Suprapubic skin (tissue), 4 donors: ENCODE measurements around the gene ANAPC10. TPM values are rescaled to one million over a fixed set of nuclear protein-coding genes. Genes with fewer than 3 reads are reported as not detected.

Experiments used
- DNase-seq, 2 donors: peaks; one replicate each; pipeline ENCODE4 v3.0.0-alpha.2; 2019; ENCODE audit warnings: low spot score in 2 of 2
- H3K27ac ChIP-seq: fragments of 200-600 bp; sonication (generic); one replicate; pipeline ENCODE4 v1.5.1; 2019
- H3K27me3 ChIP-seq: fragments of 200-600 bp; sonication (generic); one replicate; pipeline ENCODE4 v1.5.1; 2019
- H3K36me3 ChIP-seq: fragments of 200-600 bp; sonication (generic); one replicate; pipeline ENCODE4 v1.5.1; 2019
- H3K4me1 ChIP-seq: fragments of 200-600 bp; sonication (generic); one replicate; pipeline ENCODE4 v1.5.1; 2019
- H3K4me3 ChIP-seq: fragments of 200-600 bp; sonication (generic); one replicate; pipeline ENCODE4 v1.5.1; 2019; ENCODE audit warnings: mild to moderate bottlenecking
- H3K9me3 ChIP-seq: fragments of 200-600 bp; sonication (generic); one replicate; pipeline ENCODE4 v1.5.1; 2019
- EP300 ChIP-seq: sonication (generic); formaldehyde crosslinking; IDR thresholded peaks from one replicate; pipeline ENCODE4 v1.6.1; 2017; ENCODE audit warnings: antibody characterized with exemption
- POLR2A ChIP-seq, 2 donors: fragments of 450-650 bp; IDR thresholded peaks; one replicate each; pipeline ENCODE4 v1.6.1; 2017; ENCODE audit warnings: antibody characterized with exemption in 2 of 2, mild to moderate bottlenecking in 2 of 2, moderate library complexity in 2 of 2
- POLR2AphosphoS5 ChIP-seq, 3 donors: sonication (generic); formaldehyde crosslinking; IDR thresholded peaks; one replicate each; pipeline ENCODE4 v1.6.1; 2017; ENCODE audit warnings: antibody characterized with exemption in 3 of 3
- WGBS: methylation state at CpG from one replicate; pipeline ENCODE4 v1.1.5; 2018; 5-methylcytosine and 5-hydroxymethylcytosine counted together
- total RNA-seq, 4 donors: library from RNA; depleted of rRNA; stranded (reverse); fragments of >200 nt; gene quantifications; one replicate each; pipeline ENCODE4 v1.1.0, GENCODE V29; 2016
- TF ChIP-seq, protein P1 (sequence below), 2 donors: fragments of 200-600 bp in 1 of 2; fragments of 450-650 bp in 1 of 2; sonication (generic) in 1 of 2; IDR thresholded peaks; one replicate each; pipeline ENCODE4 v1.5.1; 2016 to 2019; ENCODE audit warnings: antibody characterized with exemption in 2 of 2, mild to moderate bottlenecking in 1 of 2, moderate library complexity in 1 of 2

ANAPC10 gene
- total RNA-seq, 4 donors from 2014 or later = 16.1 to 30.1 (median 24.0) TPM

DNA sequence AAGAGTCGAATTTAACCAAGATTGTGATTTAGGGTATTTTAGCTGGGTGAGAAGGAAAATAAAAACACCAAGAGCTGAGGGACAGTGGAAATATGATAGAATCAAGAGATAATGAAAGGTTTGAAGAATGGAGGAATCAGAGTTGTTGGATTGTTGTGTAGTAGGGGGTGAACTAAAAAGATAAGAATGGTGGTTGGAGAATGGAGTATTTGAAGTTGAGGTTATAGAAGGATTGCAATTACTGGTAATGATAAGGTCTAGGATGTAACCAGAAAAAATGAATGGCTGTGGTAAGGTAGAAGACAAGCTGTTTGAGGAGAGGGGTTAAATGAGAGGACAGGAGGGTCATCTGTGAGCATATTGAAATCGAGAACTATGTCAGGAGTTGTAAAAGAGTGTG, 4.6 kb upstream of the ANAPC10 start:
- TF ChIP-seq POLR2AphosphoS5 (IDR thresholded peaks at IDR 0.05) (no peak), POLR2A (IDR thresholded peaks at IDR 0.05) (no peak), EP300 (no peak)
- TF ChIP-seq, protein P1, sequence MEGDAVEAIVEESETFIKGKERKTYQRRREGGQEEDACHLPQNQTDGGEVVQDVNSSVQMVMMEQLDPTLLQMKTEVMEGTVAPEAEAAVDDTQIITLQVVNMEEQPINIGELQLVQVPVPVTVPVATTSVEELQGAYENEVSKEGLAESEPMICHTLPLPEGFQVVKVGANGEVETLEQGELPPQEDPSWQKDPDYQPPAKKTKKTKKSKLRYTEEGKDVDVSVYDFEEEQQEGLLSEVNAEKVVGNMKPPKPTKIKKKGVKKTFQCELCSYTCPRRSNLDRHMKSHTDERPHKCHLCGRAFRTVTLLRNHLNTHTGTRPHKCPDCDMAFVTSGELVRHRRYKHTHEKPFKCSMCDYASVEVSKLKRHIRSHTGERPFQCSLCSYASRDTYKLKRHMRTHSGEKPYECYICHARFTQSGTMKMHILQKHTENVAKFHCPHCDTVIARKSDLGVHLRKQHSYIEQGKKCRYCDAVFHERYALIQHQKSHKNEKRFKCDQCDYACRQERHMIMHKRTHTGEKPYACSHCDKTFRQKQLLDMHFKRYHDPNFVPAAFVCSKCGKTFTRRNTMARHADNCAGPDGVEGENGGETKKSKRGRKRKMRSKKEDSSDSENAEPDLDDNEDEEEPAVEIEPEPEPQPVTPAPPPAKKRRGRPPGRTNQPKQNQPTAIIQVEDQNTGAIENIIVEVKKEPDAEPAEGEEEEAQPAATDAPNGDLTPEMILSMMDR (IDR thresholded peaks at IDR 0.05) = no peak
- Histone ChIP-seq H3K36me3 (peaks cover 18% of the 10 kb centered on the region), H3K9me3 (no peaks in the 10 kb centered on the region), H3K4me1 (peaks cover 31% of the 10 kb centered on the region), H3K27me3 (no peaks in the 10 kb centered on the region), H3K4me3 (no peak overlapping the region), H3K27ac (no peak overlapping the region)
- DNase-seq = no peak
- WGBS = 92% methylated on average over 2 of the region's 2 CpGs

DNA sequence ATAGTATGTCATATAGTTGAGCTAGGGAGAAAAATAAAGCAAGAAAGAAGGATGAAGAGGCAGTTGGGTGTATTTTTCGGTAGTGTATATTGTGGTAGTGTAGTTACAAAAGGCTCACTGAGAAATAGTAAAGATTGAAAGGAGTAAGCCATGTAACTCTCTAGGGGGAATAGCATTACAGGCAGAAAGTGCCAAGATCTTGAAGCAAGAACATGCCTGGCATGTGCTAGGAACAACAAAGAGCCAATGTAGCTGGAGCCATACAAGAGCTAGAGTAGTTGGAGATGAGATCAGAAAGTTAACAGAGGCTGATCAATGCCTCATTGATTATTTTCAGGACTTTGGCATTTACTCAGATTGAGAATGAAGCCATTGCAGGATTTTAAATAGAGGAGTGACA, 3.1 kb upstream of the ANAPC10 start:
- WGBS = 96% methylated on average over 1 of the region's 1 CpG

DNA sequence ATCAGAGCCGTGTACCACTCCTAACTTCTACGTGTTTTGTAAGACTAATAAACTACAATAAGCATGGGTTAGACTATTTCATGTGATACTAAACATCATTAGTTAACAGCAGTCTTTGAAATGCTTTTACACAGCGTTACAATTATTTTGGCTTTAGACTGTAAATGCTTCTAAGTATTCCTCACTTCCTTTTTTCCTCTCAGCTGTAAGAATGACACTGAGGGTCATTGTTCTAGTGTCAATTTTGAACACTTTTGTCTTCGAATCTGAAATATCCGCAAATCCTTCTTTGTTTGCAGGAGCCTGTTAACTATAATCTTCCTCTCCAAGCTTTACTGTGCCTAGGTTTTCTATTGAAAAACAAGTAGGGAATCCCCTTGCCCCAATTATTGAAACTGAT, 1.7 kb upstream of the ANAPC10 start:
- TF ChIP-seq POLR2AphosphoS5 (IDR thresholded peaks at IDR 0.05) = no peak
- no peak for TF ChIP-seq POLR2A (IDR thresholded peaks at IDR 0.05)
- TF ChIP-seq, protein P1 (IDR thresholded peaks at IDR 0.05) = no peak
- TF ChIP-seq EP300 = no peak
- Histone ChIP-seq H3K36me3 (peaks cover 8% of the 10 kb centered on the region), H3K4me1 (peaks cover 44% of the 10 kb centered on the region), H3K27ac (no peak overlapping the region), H3K4me3 (peak overlapping the region; percentile 89), H3K9me3 (no peaks in the 10 kb centered on the region), H3K27me3 (no peaks in the 10 kb centered on the region)
- no peak for DNase-seq
- WGBS = 20% methylated on average over 5 of the region's 5 CpGs

More for the DNA sequence above, 3.1 kb upstream of the ANAPC10 start:
- TF ChIP-seq POLR2AphosphoS5 (IDR thresholded peaks at IDR 0.05) (no peak), EP300 (no peak), POLR2A (IDR thresholded peaks at IDR 0.05) (no peak)
- TF ChIP-seq, protein P1 (IDR thresholded peaks at IDR 0.05) = no peak
- Histone ChIP-seq H3K9me3 (no peaks in the 10 kb centered on the region), H3K27me3 (no peaks in the 10 kb centered on the region), H3K4me3 (no peak overlapping the region), H3K27ac (no peak overlapping the region), H3K36me3 (peaks cover 5% of the 10 kb centered on the region), H3K4me1 (peaks cover 44% of the 10 kb centered on the region)
- DNase-seq = no peak

DNA sequence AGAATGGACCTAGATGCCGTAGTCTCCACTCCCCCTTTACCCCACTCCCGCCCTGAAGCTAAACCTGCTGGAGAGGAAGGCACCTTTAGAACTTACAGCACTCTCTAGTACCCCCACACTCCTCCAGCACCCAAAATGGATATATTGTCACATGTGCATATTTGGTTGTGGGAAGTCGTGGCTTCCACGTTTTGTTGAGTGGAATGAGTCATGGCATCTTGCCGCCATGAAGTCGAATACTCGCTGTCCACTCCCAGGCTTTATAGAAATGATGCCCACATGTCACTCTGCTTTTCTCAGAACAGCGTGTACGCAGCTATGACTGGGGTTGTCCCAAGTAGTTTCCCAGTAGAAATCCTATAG, 660 bp upstream of the ANAPC10 start:
- no peak for DNase-seq
- H3K27me3 ChIP-seq = no peaks in the 10 kb centered on the region
- no peaks in the 10 kb centered on the region for H3K9me3 ChIP-seq
- TF ChIP-seq POLR2AphosphoS5 (IDR thresholded peaks at IDR 0.05) (no peak), EP300 (no peak), POLR2A (IDR thresholded peaks at IDR 0.05) (no peak)
- TF ChIP-seq, protein P1 (IDR thresholded peaks at IDR 0.05) = no peak
- H3K36me3 ChIP-seq = peaks cover 18% of the 10 kb centered on the region
- peaks cover 44% of the 10 kb centered on the region for H3K4me1 ChIP-seq
- peak overlapping the region; percentile 89 for H3K4me3 ChIP-seq
- 0% methylated on average over 9 of the region's 9 CpGs for WGBS
- H3K27ac ChIP-seq = peak overlapping the region; percentile 95

DNA sequence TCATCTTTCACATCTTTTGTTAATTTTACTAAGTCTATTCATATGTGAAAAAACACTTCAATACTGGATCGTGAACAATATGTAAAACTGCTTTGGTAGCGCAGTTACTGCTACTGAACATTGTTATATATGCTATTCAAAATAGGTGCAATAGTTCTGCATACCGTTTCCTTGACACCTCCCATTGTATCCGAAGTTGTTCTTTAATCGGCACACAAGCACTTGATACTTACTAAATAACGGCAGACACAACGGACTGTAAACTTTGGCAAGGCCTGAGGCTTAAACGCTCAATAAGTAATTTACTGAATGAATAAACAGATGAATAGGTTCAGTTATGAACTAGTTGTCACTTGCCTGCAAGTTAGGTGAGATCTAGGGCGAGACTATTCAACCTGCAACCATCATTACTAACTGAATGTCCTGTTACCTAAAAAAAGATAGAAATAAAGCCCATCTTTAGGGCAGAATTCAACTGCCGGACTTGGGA, 620 bp downstream of the ANAPC10 start:
- Histone ChIP-seq H3K36me3 (peaks cover 31% of the 10 kb centered on the region), H3K4me3 (peak overlapping the region; percentile 89), H3K9me3 (no peaks in the 10 kb centered on the region), H3K4me1 (peaks cover 40% of the 10 kb centered on the region), H3K27me3 (no peaks in the 10 kb centered on the region), H3K27ac (peak overlapping the region; percentile 95)
- 5% methylated on average over 10 of the region's 10 CpGs for WGBS
- DNase-seq = no peak
- TF ChIP-seq, protein P1 (IDR thresholded peaks at IDR 0.05) = no peak
- TF ChIP-seq EP300 (no peak), POLR2A (IDR thresholded peaks at IDR 0.05) (no peak), POLR2AphosphoS5 (IDR thresholded peaks at IDR 0.05) (no peak)
